Nephron progenitor cell (in vitro differentiated cells): ENCODE data around the gene LRP1.

Experiments
- DNase-seq: peaks from one replicate; pipeline ENCODE4 v3.0.0; 2021
- H3K27ac Mint-ChIP-seq: 2 replicates; pipeline ENCODE4 v1.8.0; 2021; ENCODE audit warnings: mild to moderate bottlenecking, moderate library complexity, mixed read lengths
- H3K27me3 Mint-ChIP-seq: 2 replicates; pipeline ENCODE4 v1.8.0; 2021; ENCODE audit warnings: mild to moderate bottlenecking, low read depth, mixed read lengths; ENCODE audit not compliant: poor library complexity
- H3K36me3 Mint-ChIP-seq: 2 replicates; pipeline ENCODE4 v1.8.0; 2021; ENCODE audit warnings: low read depth, mixed read lengths
- H3K4me1 Mint-ChIP-seq: 2 replicates; pipeline ENCODE4 v1.8.0; 2021; ENCODE audit warnings: mixed read lengths
- H3K4me3 Mint-ChIP-seq: 2 replicates; pipeline ENCODE4 v1.8.0; 2021; ENCODE audit warnings: mild to moderate bottlenecking, moderate library complexity, mixed read lengths
- H3K9me3 Mint-ChIP-seq: 2 replicates; pipeline ENCODE4 v1.8.0; 2021; ENCODE audit warnings: mild to moderate bottlenecking, moderate library complexity, mixed read lengths
- CTCF ChIP-seq: fragments of 200-600 bp; sonication (generic); IDR thresholded peaks from 2 replicates; pipeline ENCODE4 v1.5.0; 2021; ENCODE audit warnings: antibody characterized with exemption

Gene LRP1

GRCh38 chr12:57093415-57094207 is 34.7 kb upstream of the LRP1 start:
- Mint-ChIP-seq H3K4me3 (peak overlapping the region; percentile 72), H3K27me3 (no peaks in the 10 kb centered on the region), H3K36me3 (peaks cover 45% of the 10 kb centered on the region), H3K4me1 (peaks cover 67% of the 10 kb centered on the region), H3K9me3 (no peaks in the 10 kb centered on the region), H3K27ac (peak overlapping the region; percentile 99)
- peak; percentile 59 for TF ChIP-seq CTCF
- peak; percentile 76 for DNase-seq

- Mint-ChIP-seq H3K36me3 (peaks cover 54% of the 10 kb centered on the region), H3K4me1 (peaks cover 67% of the 10 kb centered on the region), H3K27me3 (no peaks in the 10 kb centered on the region), H3K9me3 (no peaks in the 10 kb centered on the region), H3K4me3 (peak overlapping the region; percentile 38), H3K27ac (peak overlapping the region; percentile 83)
- TF ChIP-seq CTCF, result no peak
- DNase-seq, result no peak
Measured at GRCh38 chr12:57094208-57095160, 33.8 kb upstream of the LRP1 start.

- TF ChIP-seq CTCF, result no peak
- H3K4me1 Mint-ChIP-seq, result peaks cover 58% of the 10 kb centered on the region
- no peaks in the 10 kb centered on the region for H3K9me3 Mint-ChIP-seq
- peak overlapping the region; percentile 83 for H3K27ac Mint-ChIP-seq
- no peaks in the 10 kb centered on the region for H3K27me3 Mint-ChIP-seq
- peaks cover 63% of the 10 kb centered on the region for H3K36me3 Mint-ChIP-seq
- H3K4me3 Mint-ChIP-seq, result no peak overlapping the region
- DNase-seq, result no peak
Measured at GRCh38 chr12:57095440-57095839, 32.8 kb upstream of the LRP1 start.

- no peak for DNase-seq
- no peak for TF ChIP-seq CTCF
- Mint-ChIP-seq H3K27ac (peak overlapping the region; percentile 83), H3K27me3 (no peaks in the 10 kb centered on the region), H3K4me3 (no peak overlapping the region), H3K36me3 (peaks cover 60% of the 10 kb centered on the region), H3K4me1 (peaks cover 51% of the 10 kb centered on the region), H3K9me3 (no peaks in the 10 kb centered on the region)
Measured at GRCh38 chr12:57096099-57096572, 32.1 kb upstream of the LRP1 start.

GRCh38 chr12:57096748-57097553 is 31.3 kb upstream of the LRP1 start:
- H3K27ac Mint-ChIP-seq, result peak overlapping the region; percentile 76
- peaks cover 56% of the 10 kb centered on the region for H3K36me3 Mint-ChIP-seq
- H3K9me3 Mint-ChIP-seq, result no peaks in the 10 kb centered on the region
- TF ChIP-seq CTCF, result no peak
- peaks cover 46% of the 10 kb centered on the region for H3K4me1 Mint-ChIP-seq
- DNase-seq, result no peak
- no peak overlapping the region for H3K4me3 Mint-ChIP-seq
- H3K27me3 Mint-ChIP-seq, result no peaks in the 10 kb centered on the region
